GM21381 (cell line): ENCODE results near the gene C16orf95.

Experiments
- ATAC-seq: cut with Tn5 transposase; IDR thresholded peaks from one replicate; pipeline ENCODE4 v1.9.1; 2021; ENCODE audit warnings: mild to moderate bottlenecking, moderate library complexity; ENCODE audit not compliant: unreplicated experiment

C16orf95 gene

DNA sequence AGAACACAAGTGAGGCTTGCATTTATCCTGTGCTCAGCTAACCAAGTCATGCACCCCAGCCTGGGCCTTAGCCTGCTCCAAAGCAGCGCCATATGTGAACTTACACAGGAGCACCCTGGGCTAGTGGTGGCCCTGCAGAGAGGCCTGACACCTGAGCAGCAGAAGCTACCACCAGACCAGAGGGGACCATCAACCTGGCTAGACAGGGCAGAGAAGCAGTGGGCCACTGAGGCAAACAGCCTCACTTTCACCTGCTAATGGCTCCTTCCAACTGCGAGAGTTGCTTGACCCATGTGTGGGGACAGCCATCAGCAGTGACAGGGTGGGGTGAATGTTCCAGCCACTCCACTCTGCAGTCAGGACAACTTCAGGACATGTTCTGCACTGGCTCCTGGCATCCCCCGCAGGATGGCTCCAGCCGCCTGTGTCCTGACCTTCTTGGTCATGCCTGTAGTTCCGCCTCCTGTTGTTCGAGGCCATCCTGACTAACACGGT, 2.9 kb upstream of the C16orf95 start:
- no peak for ATAC-seq

DNA sequence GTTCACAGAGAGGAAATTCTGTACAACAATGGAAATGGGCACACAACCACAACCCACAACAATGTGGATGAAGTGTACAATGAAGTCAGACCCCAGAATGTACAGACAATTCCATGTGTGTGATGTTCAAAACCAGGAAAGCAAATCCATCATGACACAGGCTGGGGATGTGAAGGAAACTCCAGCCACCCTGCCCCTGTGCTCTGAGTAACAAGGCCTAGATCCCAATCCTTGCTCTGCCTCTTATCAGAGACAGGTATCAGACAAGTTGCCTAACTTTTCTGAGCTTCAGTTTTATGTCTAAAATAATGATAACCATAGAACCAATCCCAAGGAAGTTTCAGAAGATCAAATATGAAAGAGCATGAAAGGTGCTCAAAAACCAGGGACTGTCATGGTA, 1.8 kb upstream of the C16orf95 start:
- no peak for ATAC-seq

DNA sequence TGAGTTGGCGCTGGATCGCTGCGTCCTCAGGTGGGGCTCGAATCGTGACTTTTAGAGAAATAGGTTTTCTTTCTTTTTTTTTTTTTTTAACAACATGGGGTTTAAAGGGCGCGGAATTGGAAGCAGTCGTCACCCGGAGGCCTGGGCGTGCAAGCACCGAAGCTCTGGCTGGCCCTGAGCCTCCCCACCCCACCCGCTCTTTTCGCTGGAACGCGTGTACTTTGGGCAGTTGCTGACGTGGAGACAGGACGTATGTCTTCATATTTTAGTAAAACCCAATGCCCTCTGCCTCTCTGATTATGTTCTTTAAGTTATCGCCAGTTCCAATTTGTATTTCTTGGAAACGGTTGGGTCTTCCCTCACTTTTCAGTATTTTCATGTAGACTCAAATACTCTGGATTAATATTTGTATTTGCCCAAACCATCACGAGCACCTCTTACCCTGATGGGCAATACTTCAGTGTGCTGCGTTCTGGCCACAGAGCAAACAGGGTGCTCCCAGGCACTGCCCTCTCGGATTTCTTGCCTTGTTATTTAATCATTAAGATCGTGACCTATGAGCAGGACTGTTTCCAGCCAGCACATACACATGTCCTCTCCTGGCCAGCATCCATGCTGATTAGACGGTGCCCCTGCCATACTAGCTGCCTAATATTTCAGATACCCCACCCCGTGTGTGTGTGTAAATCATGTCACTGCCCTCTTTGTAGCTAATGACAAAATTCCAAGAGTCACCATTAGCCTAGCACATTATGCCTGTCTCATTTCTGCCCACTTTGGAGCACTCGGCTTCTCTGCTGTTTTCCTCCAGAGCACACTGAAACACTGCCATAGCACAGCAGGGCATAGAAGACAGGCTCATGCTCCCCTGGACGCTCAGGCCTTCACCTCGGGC, 805 bp upstream of the C16orf95 start:
- ATAC-seq, result peak; percentile 16

- ATAC-seq, result no peak
Observed at GRCh38 chr16:87316450-87316922, 706 bp downstream of the C16orf95 start.

GRCh38 chr16:87314990-87315420, 2.2 kb downstream of the C16orf95 start:
- ATAC-seq, result no peak

- no peak for ATAC-seq
Observed at GRCh38 chr16:87312008-87312407, 5.2 kb downstream of the C16orf95 start.

GRCh38 chr16:87311387-87311786, 5.8 kb downstream of the C16orf95 start:
- no peak for ATAC-seq

GRCh38 chr16:87310610-87311009, 6.6 kb downstream of the C16orf95 start:
- no peak for ATAC-seq

- no peak for ATAC-seq
Observed at GRCh38 chr16:87309620-87310525, 7.3 kb downstream of the C16orf95 start.

DNA sequence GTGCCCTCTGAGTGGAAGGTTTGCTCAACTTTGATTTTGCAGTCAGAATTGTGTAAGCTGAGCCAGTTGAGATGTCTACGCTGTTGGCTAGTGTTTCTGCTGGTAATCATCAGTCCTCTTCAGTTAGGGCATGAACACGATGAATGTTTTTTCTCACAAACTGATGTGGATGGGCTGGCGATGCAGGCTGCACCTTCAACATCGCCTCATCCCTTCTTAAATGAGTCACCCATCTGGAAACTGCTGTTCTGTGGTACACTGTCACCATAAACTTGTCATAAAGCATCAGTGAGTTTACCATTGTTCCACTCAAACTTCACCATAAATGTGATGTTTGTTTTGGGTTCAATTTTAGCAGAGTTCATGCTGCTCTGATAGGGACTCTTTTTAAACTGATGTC, 8.4 kb downstream of the C16orf95 start:
- no peak for ATAC-seq

GRCh38 chr16:87306516-87306915, 10.7 kb downstream of the C16orf95 start:
- no peak for ATAC-seq

DNA sequence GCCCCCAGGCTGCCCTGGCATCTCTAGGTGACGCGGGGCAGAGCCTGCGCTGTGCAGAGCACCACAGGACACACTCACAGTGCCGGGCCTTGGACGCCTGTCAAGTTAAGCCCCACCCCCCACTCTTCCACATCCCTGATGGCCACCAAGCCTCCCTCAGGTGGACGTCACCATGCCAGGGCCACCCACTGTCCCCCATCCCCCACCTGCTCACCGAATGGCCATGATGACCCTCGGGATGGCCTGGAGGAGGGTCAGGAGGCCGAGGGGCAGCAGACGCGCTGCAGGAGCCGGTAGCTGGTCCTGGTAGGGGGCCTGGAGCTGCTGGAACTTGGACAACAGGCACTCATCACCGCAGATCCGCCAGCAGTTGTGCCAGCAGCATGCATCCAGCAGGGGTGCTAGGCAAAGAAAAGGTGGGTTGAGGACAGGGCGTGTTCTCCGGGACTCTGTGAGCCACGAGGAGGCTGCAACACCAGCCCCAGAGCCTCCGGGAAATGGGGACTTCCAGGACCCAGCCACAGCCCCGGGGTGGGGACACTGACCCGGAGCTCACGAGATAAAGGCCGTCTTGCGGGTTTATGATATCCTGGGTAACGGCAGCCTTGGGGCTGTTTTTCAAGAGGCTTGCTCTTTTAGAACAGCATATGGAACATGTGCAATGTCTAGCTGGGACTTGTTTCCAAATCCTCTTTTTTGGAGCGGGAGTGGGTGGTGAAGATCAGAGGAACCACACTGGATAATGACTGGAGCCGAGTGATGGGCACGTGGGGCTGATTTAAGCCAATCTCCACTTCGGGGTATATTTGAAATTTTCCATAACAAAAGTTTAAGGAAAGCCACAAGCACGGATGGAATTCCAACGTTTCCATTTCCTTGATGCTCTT, 11.4 kb downstream of the C16orf95 start:
- ATAC-seq, result no peak

GRCh38 chr16:87304951-87305350, 12.2 kb downstream of the C16orf95 start:
- ATAC-seq, result no peak

DNA sequence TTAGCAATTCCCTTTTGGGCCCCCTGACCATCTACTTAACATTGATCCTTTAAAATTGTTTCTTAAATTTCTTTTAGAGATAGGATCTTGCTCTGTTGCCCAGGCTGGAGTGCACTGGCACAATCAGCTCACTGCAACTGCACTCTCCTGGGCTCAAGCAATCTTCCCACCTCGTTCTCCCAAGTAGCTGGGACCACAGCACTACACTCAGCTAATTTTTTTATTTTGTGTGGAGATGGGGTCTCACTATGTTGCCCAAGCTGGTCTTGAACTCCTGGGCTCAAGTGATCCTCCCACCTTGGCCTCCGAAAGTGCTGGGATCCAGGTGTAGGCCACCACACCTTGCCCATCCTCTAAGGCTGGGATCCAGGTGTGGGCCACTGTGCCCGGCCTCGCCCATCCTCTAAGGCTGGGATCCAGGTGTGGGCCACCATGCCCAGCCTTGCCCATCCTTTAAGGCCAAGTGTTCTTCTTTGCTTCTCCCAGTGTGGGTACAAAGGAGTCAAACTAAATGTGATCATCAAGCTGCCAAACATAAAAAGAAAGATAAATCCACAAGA, 13.2 kb downstream of the C16orf95 start:
- no peak for ATAC-seq

DNA sequence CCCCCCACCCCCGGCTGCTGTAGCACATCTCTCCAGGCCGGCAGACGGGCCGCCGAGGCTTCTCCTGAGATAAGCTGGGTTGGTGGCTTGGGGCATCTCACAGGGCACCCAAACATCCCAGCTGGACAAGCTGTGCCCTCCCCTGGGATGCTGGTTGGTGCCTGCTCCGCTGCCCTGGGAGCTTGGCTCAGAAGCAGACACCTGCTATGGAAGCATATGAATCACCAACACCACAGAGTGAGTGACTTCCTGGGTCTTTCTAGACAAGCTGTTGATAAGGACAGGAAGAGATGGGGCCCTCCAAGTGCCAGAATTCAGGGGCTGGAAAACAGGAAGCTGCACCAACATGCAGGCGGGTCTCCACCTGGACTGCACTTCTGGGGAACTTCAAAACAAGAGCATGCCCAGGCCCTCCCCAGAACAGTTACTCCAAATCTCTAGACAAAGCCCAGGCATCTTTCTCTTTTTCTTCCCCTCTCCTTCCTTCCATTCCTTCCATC, 13.7 kb downstream of the C16orf95 start:
- ATAC-seq, result no peak

GRCh38 chr16:87298857-87299465, 18.2 kb downstream of the C16orf95 start:
- no peak for ATAC-seq

- ATAC-seq, result no peak
Observed at GRCh38 chr16:87297918-87298631, 19.1 kb downstream of the C16orf95 start.

DNA sequence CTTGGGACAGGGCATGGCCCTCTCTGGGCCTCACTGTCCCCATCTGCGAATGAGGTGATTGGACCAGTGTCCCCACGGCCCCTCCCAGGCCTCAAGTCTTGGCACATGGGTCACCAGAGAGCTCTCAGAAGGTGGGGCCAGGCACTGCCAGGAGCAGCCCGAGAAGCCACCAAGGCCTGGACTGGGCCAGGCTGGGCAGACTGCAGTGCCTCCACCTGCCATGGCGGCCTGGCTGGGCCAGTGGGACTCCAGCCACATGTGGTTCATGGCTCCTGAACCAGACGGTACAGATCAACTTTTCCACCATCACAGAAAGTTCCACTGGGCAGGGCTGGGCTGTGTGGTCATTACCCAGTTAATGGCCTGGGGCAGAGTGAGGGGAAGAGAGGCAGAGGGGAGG, 19.8 kb downstream of the C16orf95 start:
- no peak for ATAC-seq
